Measurements from ENCODE around the gene FHOD3. TPM values are rescaled to one million over a fixed set of nuclear protein-coding genes. Genes with fewer than 3 reads are reported as not detected.

FHOD3 gene
- total RNA-seq, 6 experiments from 2014 or later: 0.44 to 1.2 (median 0.62) TPM

- TF ChIP-seq POLR2A (IDR thresholded peaks at IDR 0.05) (no peak), CTCF (IDR thresholded peaks at IDR 0.05) (no peak)
- Histone ChIP-seq H3K9me3 (no peaks in the 10 kb centered on the region), H3K36me3 (peaks cover 0 to 30% (median 6%) of the 10 kb centered on the region in 4 donors), H3K27me3 (no peaks in the 10 kb centered on the region), H3K27ac (no peak overlapping the region), H3K4me3 (no peak overlapping the region), H3K4me1 (no peaks in the 10 kb centered on the region)
- ATAC-seq (peak; percentile 59 to 75 (median 64)), DNase-seq (peak in 1 of 3 donors; percentile 53)
- intact Hi-C loops (cut with DNase I): no loop called here
- 60% methylated on average over 7 of the region's 7 CpGs for WGBS (ENCODE audit: insufficient coverage, low coverage, low lambda C conversion rate, missing lambda C conversion rate)
Observed at GRCh38 chr18:36256094-36256493, 41.4 kb upstream of the FHOD3 start.

DNA sequence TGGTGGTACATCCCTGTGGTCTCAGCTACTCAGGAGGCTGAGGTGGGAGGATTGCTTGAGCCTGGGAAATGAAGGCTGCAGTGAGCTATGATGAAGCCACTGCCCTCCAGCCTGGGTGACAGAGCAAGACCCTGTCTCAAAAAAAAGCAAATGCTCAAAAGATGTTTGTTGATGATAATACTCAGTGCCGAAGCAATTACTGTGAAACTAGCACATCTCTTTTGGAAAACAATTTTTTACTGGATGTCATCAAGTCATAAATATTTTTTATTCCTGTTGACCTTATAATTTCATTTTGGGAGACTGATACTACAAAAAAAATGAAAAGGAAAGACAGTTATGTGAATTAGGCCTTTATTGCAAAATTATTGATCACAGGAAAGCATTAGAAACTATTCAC is 34.5 kb upstream of the FHOD3 start:
- Histone ChIP-seq H3K9me3 (no peaks in the 10 kb centered on the region), H3K27me3 (no peaks in the 10 kb centered on the region), H3K4me1 (no peaks in the 10 kb centered on the region), H3K4me3 (no peak overlapping the region), H3K27ac (no peak overlapping the region), H3K36me3 (peaks cover 0 to 12% (median 6%) of the 10 kb centered on the region in 4 donors)
- DNase-seq: no peak
- no peak for ATAC-seq
- WGBS (ENCODE audit: insufficient coverage, low coverage, low lambda C conversion rate, missing lambda C conversion rate): 100% methylated on average over 1 of the region's 1 CpG
- intact Hi-C loops (cut with DNase I): no loop called here
- no peak for TF ChIP-seq CTCF (IDR thresholded peaks at IDR 0.05)
- TF ChIP-seq POLR2A (IDR thresholded peaks at IDR 0.05): no peak

GRCh38 chr18:36264283-36264682 is 33.2 kb upstream of the FHOD3 start:
- intact Hi-C loops (cut with DNase I): no loop called here
- TF ChIP-seq POLR2A (IDR thresholded peaks at IDR 0.05) (no peak), CTCF (IDR thresholded peaks at IDR 0.05) (no peak)
- Histone ChIP-seq H3K27ac (no peak overlapping the region), H3K9me3 (no peaks in the 10 kb centered on the region), H3K4me1 (no peaks in the 10 kb centered on the region), H3K4me3 (no peak overlapping the region), H3K27me3 (no peaks in the 10 kb centered on the region), H3K36me3 (peaks cover 0 to 10% (median 3%) of the 10 kb centered on the region in 4 donors)
- 63% methylated on average over 3 of the region's 8 CpGs for WGBS (ENCODE audit: insufficient coverage, low coverage, low lambda C conversion rate, missing lambda C conversion rate)
- ATAC-seq (no peak), DNase-seq (no peak)

GRCh38 chr18:36265015-36265414 is 32.5 kb upstream of the FHOD3 start:
- WGBS (ENCODE audit: insufficient coverage, low coverage, low lambda C conversion rate, missing lambda C conversion rate): 68% methylated on average over 5 of the region's 5 CpGs
- no peak for TF ChIP-seq POLR2A (IDR thresholded peaks at IDR 0.05)
- no peak for TF ChIP-seq CTCF (IDR thresholded peaks at IDR 0.05)

DNA sequence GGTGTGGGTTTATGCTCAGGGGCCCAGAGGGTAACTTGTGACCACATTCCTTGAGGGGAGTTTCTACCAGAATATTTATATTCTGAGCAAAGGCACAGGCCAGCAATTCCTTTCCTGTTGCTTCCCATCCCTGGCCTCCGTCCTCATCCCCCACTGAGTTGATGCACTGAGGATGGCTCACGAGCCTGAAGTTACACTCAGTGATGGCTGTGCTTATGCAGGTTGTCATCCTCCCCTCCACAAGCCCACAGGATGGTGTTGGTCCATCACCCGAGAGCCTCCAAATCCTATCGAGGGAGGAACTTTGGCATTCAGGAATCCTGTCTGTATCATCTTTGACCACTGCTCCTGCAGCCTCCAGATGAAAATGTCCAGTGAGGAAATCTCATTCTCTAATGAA is 28.4 kb upstream of the FHOD3 start:
- no peak for TF ChIP-seq POLR2A (IDR thresholded peaks at IDR 0.05)
- TF ChIP-seq CTCF (IDR thresholded peaks at IDR 0.05): no peak
- Histone ChIP-seq H3K4me3 (no peak overlapping the region), H3K9me3 (no peaks in the 10 kb centered on the region), H3K27me3 (no peaks in the 10 kb centered on the region), H3K27ac (no peak overlapping the region), H3K4me1 (no peaks in the 10 kb centered on the region), H3K36me3 (peaks cover 0 to 8% (median 5%) of the 10 kb centered on the region in 4 donors)
- WGBS (ENCODE audit: insufficient coverage, low coverage, low lambda C conversion rate, missing lambda C conversion rate): 90% methylated on average over 2 of the region's 4 CpGs
- ATAC-seq (no peak), DNase-seq (no peak)
- intact Hi-C loops (cut with DNase I): no loop called here

More at GRCh38 chr18:36265015-36265414, 32.5 kb upstream of the FHOD3 start:
- Histone ChIP-seq H3K27me3 (no peaks in the 10 kb centered on the region), H3K9me3 (no peaks in the 10 kb centered on the region), H3K36me3 (peaks cover 0 to 10% (median 7%) of the 10 kb centered on the region in 4 donors), H3K4me3 (no peak overlapping the region), H3K27ac (no peak overlapping the region), H3K4me1 (no peaks in the 10 kb centered on the region)
- ATAC-seq (no peak), DNase-seq (no peak)
- intact Hi-C loops (cut with DNase I): no loop called here
